ENCODE data around the gene MARK3. TPM values are rescaled to one million over a fixed set of nuclear protein-coding genes. Genes with fewer than 3 reads are reported as not detected.

The MARK3 gene
- total RNA-seq, 1 donor from 2014 or later: 82.0 TPM

DNA sequence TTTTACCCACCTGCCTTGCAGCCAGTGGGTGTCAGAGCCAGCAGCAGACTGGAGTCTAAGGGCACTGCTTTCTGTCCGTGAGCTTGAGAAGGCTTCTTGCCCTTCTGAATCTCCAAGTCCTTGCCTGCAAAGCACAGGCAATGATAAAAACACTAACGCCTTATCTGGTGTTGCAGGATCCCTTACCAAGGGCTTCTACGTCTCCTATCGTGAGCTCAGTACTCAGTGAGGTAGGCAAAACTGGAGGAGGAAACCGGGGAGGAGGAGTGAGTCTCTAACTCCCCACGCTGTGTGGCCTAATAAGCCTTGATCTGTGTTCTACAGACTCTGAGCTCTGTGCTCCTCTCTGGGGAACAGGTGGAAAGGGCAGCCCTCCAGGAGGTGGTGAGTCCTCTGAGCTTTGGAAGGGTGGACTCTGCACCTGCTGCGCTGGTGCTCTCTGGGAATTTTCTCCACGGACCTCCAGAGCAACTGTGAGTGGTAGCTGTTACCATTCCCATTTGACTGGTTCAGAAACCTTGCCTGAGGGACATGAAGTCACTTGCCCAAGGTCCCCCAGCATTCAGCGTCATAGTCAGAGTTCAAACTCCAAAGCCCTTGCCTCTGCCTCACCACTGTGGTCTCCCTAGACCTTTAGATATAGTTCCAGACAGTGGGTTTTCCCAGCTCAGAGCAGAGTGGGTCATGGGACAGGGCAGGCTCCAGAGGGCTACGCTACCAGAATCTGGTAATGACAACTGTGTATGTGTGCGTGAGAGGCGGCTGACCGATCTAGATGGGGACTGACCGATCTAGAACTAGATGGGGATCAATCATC, 7.0 kb upstream of the MARK3 start:
- Mint-ChIP-seq H3K27ac (no peak overlapping the region), H3K27me3 (peaks cover 9% of the 10 kb centered on the region), H3K4me1 (peaks cover 9% of the 10 kb centered on the region), H3K9me3 (no peaks in the 10 kb centered on the region), H3K36me3 (ENCODE audit: low read depth) (no peaks in the 10 kb centered on the region), H3K4me3 (no peak overlapping the region)
- DNase-seq: no peak
- intact Hi-C loops (cut with micrococcal nuclease): no loop called here

DNA sequence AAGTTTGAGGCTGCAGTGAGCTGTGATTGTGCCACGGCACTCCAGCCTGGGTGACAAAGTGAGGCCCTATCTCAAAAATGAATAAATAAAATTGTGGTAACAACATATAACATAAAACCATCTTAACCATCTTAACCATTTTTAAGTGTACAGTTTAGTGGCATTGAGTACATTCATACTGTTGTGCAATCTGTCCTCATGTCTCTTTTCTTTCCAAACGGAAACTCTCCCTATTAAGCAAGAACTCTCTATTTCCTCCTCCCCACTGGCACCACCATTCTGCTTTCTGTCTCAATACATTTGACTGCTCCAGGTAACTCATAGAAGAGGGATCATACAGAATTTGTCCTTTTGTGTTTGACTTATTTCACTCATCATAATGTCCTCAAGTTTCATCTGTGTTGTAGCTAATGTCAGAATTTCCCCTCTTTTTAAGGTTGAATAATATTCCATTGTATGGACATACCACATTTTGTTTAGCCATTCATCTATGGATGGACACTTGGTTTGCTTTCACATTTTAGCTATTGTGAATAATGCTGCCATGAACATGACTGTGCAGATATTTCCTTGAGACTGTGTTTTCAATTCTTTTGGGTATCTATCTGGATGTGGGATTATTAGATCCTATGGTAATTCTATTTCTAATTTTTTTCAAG, 4.4 kb upstream of the MARK3 start:
- H3K27me3 Mint-ChIP-seq: peaks cover 8% of the 10 kb centered on the region
- H3K36me3 Mint-ChIP-seq (ENCODE audit: low read depth): no peaks in the 10 kb centered on the region
- intact Hi-C loops (cut with micrococcal nuclease): no loop called here
- peaks cover 13% of the 10 kb centered on the region for H3K4me1 Mint-ChIP-seq
- DNase-seq: no peak
- H3K27ac Mint-ChIP-seq: no peak overlapping the region
- no peaks in the 10 kb centered on the region for H3K9me3 Mint-ChIP-seq
- H3K4me3 Mint-ChIP-seq: no peak overlapping the region

DNA sequence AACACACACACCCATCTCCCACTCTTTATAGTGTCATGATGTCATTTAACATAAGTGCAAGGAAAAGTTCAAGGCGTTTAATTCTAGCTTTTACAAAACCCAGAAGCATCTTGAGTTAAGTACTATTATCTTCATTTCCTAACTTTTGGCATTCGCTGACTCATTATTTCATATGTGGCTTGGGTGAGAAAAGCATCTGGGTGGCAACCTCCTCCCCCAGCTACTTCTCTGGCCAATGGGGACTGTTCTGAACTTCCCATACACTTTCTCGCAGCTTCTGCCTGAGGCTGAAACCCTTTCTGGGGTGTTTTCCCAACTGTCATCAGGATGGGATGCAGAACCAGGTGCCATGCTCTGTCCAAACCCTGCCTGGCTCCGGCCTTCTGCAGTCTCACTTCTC, 2.8 kb upstream of the MARK3 start:
- Mint-ChIP-seq H3K4me1 (peaks cover 18% of the 10 kb centered on the region), H3K36me3 (ENCODE audit: low read depth) (peaks cover 6% of the 10 kb centered on the region), H3K4me3 (no peak overlapping the region), H3K27me3 (peaks cover 8% of the 10 kb centered on the region), H3K27ac (no peak overlapping the region), H3K9me3 (no peaks in the 10 kb centered on the region)
- intact Hi-C loops (cut with micrococcal nuclease): no loop called here
- no peak for DNase-seq

- peaks cover 31% of the 10 kb centered on the region for H3K4me1 Mint-ChIP-seq
- peak overlapping the region; percentile 91 for H3K27ac Mint-ChIP-seq
- DNase-seq: peak; percentile 61
- H3K27me3 Mint-ChIP-seq: peaks cover 6% of the 10 kb centered on the region
- peaks cover 6% of the 10 kb centered on the region for H3K36me3 Mint-ChIP-seq (ENCODE audit: low read depth)
- intact Hi-C loops (cut with micrococcal nuclease): loop anchor here (1.0 kb wide), 1 partner anchor 50 kb away; the partner anchor contains the start of gene EIF5
- peak overlapping the region; percentile 94 for H3K4me3 Mint-ChIP-seq
- H3K9me3 Mint-ChIP-seq: no peaks in the 10 kb centered on the region
Observed at GRCh38 chr14:103384450-103385151, 614 bp upstream of the MARK3 start.

GRCh38 chr14:103385929-103386712, 906 bp downstream of the MARK3 start:
- Mint-ChIP-seq H3K36me3 (ENCODE audit: low read depth) (peaks cover 6% of the 10 kb centered on the region), H3K4me1 (peaks cover 35% of the 10 kb centered on the region), H3K9me3 (no peaks in the 10 kb centered on the region), H3K27me3 (peaks cover 4% of the 10 kb centered on the region), H3K27ac (peak overlapping the region; percentile 96), H3K4me3 (peak overlapping the region; percentile 94)
- peak; percentile 82 for DNase-seq
- intact Hi-C loops (cut with micrococcal nuclease): loop anchor here (1.0 to 2.0 kb wide), 2 partner anchors 15 to 52 kb away; partner anchors contain the start of gene EIF5

- peak; percentile 64 for DNase-seq
- Mint-ChIP-seq H3K9me3 (no peaks in the 10 kb centered on the region), H3K4me1 (peaks cover 35% of the 10 kb centered on the region), H3K4me3 (peak overlapping the region; percentile 94), H3K27ac (peak overlapping the region; percentile 96), H3K36me3 (ENCODE audit: low read depth) (peaks cover 6% of the 10 kb centered on the region), H3K27me3 (no peaks in the 10 kb centered on the region)
- intact Hi-C loops (cut with micrococcal nuclease): loop anchor here (2.0 kb wide), 1 partner anchor 14 kb away; no protein-coding TSS in a partner anchor
Observed at GRCh38 chr14:103386713-103387329, 1.6 kb downstream of the MARK3 start.

- H3K4me3 Mint-ChIP-seq: peak overlapping the region; percentile 10
- peaks cover 6% of the 10 kb centered on the region for H3K36me3 Mint-ChIP-seq (ENCODE audit: low read depth)
- H3K4me1 Mint-ChIP-seq: peaks cover 27% of the 10 kb centered on the region
- intact Hi-C loops (cut with micrococcal nuclease): no loop called here
- no peaks in the 10 kb centered on the region for H3K27me3 Mint-ChIP-seq
- DNase-seq: no peak
- no peaks in the 10 kb centered on the region for H3K9me3 Mint-ChIP-seq
- H3K27ac Mint-ChIP-seq: no peak overlapping the region
Observed at GRCh38 chr14:103388664-103389063, 3.4 kb downstream of the MARK3 start.

DNA sequence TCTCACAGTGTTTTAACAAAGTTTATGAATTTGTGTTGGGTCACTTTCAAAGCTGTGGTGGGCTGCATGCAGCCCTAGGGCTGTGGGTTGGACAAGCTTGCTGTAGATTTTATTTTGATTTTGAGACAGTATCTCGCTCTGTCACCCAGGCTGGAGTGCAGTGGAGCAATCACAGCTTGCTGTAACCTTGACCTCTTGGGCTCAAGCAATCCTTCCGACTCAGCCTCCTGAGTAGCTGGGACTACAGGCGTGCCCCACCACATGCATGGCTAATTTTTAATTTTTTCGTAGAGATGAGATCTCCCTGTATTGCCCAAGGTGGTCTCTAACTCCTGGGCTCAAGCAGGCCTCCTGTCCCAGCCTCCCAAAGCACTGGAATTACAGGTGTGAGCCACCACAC, 5.4 kb downstream of the MARK3 start:
- no peak overlapping the region for H3K27ac Mint-ChIP-seq
- H3K4me1 Mint-ChIP-seq: peaks cover 38% of the 10 kb centered on the region
- H3K4me3 Mint-ChIP-seq: no peak overlapping the region
- no peaks in the 10 kb centered on the region for H3K27me3 Mint-ChIP-seq
- no peaks in the 10 kb centered on the region for H3K9me3 Mint-ChIP-seq
- intact Hi-C loops (cut with micrococcal nuclease): loop anchor here (5.0 to 10.0 kb wide), 2 partner anchors 42 to 84 kb away; no protein-coding TSS in a partner anchor
- DNase-seq: no peak
- peaks cover 7% of the 10 kb centered on the region for H3K36me3 Mint-ChIP-seq (ENCODE audit: low read depth)

DNA sequence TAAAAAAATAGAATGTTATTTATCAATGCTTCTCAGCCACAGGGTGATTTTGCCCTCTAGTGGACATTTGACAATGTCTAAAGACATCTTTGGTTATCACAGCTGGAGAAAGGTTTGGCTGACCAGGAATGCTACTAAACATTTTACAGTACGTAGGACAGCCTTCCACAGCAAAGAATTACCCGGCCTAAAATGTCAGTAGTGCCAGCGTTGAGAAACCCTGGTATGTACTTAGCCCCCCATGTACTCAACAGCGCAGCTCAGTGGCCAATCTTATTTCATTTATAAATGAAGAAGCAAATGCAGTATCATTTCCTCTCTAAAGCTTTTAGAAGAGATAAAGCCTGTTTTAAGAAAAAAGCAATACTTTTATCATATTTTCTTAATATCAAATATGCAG, 5.8 kb downstream of the MARK3 start:
- Mint-ChIP-seq H3K36me3 (ENCODE audit: low read depth) (peaks cover 7% of the 10 kb centered on the region), H3K9me3 (no peaks in the 10 kb centered on the region), H3K27ac (no peak overlapping the region), H3K4me3 (no peak overlapping the region), H3K27me3 (no peaks in the 10 kb centered on the region), H3K4me1 (peaks cover 42% of the 10 kb centered on the region)
- DNase-seq: peak; percentile 81
- intact Hi-C loops (cut with micrococcal nuclease): loop anchor here (5.0 to 10.0 kb wide), 2 partner anchors 41 to 84 kb away; no protein-coding TSS in a partner anchor

GRCh38 chr14:103392106-103392505, 6.9 kb downstream of the MARK3 start:
- H3K4me3 Mint-ChIP-seq: no peak overlapping the region
- no peaks in the 10 kb centered on the region for H3K9me3 Mint-ChIP-seq
- H3K27me3 Mint-ChIP-seq: no peaks in the 10 kb centered on the region
- no peak overlapping the region for H3K27ac Mint-ChIP-seq
- DNase-seq: no peak
- peaks cover 2% of the 10 kb centered on the region for H3K36me3 Mint-ChIP-seq (ENCODE audit: low read depth)
- H3K4me1 Mint-ChIP-seq: peaks cover 44% of the 10 kb centered on the region
- intact Hi-C loops (cut with micrococcal nuclease): loop anchor here (5.0 to 10.0 kb wide), 2 partner anchors 40 to 83 kb away; no protein-coding TSS in a partner anchor

- intact Hi-C loops (cut with micrococcal nuclease): loop anchor here (5.0 to 10.0 kb wide), 2 partner anchors 40 to 82 kb away; no protein-coding TSS in a partner anchor
- H3K4me1 Mint-ChIP-seq: peaks cover 42% of the 10 kb centered on the region
Observed at GRCh38 chr14:103392572-103392971, 7.4 kb downstream of the MARK3 start.

DNA sequence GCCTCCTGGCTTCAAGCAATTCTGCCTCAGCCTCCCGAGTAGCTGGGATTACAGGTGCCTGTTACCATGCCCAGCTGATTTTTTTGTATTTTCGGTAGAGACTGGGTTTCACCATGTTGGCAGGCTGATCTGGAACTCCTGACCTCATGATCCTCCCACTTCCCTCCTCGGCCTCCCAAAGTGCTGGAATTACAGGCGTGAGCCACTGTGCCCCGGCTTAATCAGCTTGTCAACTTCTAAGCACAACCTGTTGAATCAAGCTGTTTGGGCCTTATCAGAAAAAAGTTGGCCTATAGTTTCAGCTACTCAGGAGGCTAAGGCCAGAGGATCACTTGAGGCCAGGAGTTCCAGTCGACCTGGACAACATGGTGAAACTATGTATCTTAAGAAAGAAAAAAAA, 7.9 kb downstream of the MARK3 start:
- DNase-seq: no peak
- Mint-ChIP-seq H3K9me3 (no peaks in the 10 kb centered on the region), H3K4me3 (no peak overlapping the region), H3K36me3 (ENCODE audit: low read depth) (peaks cover 1% of the 10 kb centered on the region), H3K27me3 (no peaks in the 10 kb centered on the region), H3K27ac (no peak overlapping the region), H3K4me1 (peaks cover 42% of the 10 kb centered on the region)
- intact Hi-C loops (cut with micrococcal nuclease): loop anchor here (5.0 to 10.0 kb wide), 2 partner anchors 39 to 82 kb away; no protein-coding TSS in a partner anchor

More at GRCh38 chr14:103392572-103392971, 7.4 kb downstream of the MARK3 start:
- Mint-ChIP-seq H3K4me3 (no peak overlapping the region), H3K27me3 (no peaks in the 10 kb centered on the region), H3K36me3 (ENCODE audit: low read depth) (peaks cover 1% of the 10 kb centered on the region), H3K27ac (no peak overlapping the region), H3K9me3 (no peaks in the 10 kb centered on the region)
- DNase-seq: no peak

Data from activated CD4-positive, alpha-beta T cell treated with anti-CD3 and anti-CD28 coated beads, Interleukin-2, amount 10 ng/mL, durations not matched to agents 24 days and 14 days (primary cell).